K562 (cell line): Measurements from ENCODE around the gene AGFG2. TPM values are rescaled to one million over a fixed set of nuclear protein-coding genes. Genes with fewer than 3 reads are reported as not detected.

Experiments
- ATF7 ChIP-seq: fragments of 450-650 bp; IDR thresholded peaks from 2 replicates; pipeline ENCODE4 v1.7.1; 2014; ENCODE audit warnings: mild to moderate bottlenecking, moderate library complexity
- BHLHE40 ChIP-seq: IDR thresholded peaks from 2 replicates; pipeline ENCODE4 v1.6.1; 2011; ENCODE audit warnings: low read length, improper control_type of control experiment
- CEBPB ChIP-seq: fragments of 450-650 bp; IDR thresholded peaks from 2 replicates; pipeline ENCODE4 v1.6.1; 2016; ENCODE audit warnings: missing genetic modification characterization, missing compliant biosample characterization
- HDAC6 ChIP-seq: IDR thresholded peaks from 2 replicates; pipeline ENCODE4 v1.6.1; 2012; ENCODE audit warnings: low read depth, mild to moderate bottlenecking, control low read depth, inconsistent platforms, low read length, moderate library complexity
- HDAC8 ChIP-seq: fragments of 450-650 bp; IDR thresholded peaks from 2 replicates; pipeline ENCODE4 v1.6.1; 2016; ENCODE audit warnings: mild to moderate bottlenecking, missing genetic modification characterization, moderate library complexity, missing compliant biosample characterization
- HEY1 ChIP-seq: fragments of 250-450 bp; sonication (Bioruptor Pico); IDR thresholded peaks from 2 replicates; pipeline ENCODE4 v1.5.0; 2020; ENCODE audit warnings: mild to moderate bottlenecking, moderate library complexity, borderline replicate concordance
- HNRNPK ChIP-seq: fragments of 200-400 bp; formaldehyde crosslinking; IDR thresholded peaks from one replicate; pipeline ENCODE4 v1.6.1; 2018; ENCODE audit warnings: mild to moderate bottlenecking, low read depth, low read length; ENCODE audit not compliant: poor library complexity, severe bottlenecking
- HNRNPL ChIP-seq: fragments of 200-400 bp; formaldehyde crosslinking; IDR thresholded peaks from 2 replicates; pipeline ENCODE4 v1.6.1; 2017; ENCODE audit warnings: low read depth, mild to moderate bottlenecking, low read length
- KLF10 ChIP-seq: fragments of 250-450 bp; sonication (Bioruptor Pico); IDR thresholded peaks from 2 replicates; pipeline ENCODE4 v1.6.1; 2021; ENCODE audit warnings: matching md5 sums
- NRF1 ChIP-seq, 2 experiments: fragments of 450-650 bp; IDR thresholded peaks in 1 of 2; conservative IDR thresholded peaks in 1 of 2; 2 replicates each; pipeline ENCODE4 v1.6.1; 2014; ENCODE audit warnings: mild to moderate bottlenecking in 2 of 2
- SMAD1 ChIP-seq: fragments of 150-350 bp; IDR thresholded peaks from 2 replicates; pipeline ENCODE4 v1.6.1; 2014; ENCODE audit warnings: low read length, low read depth; ENCODE audit not compliant: partially characterized antibody
- SMARCA4 ChIP-seq: fragments of 450-650 bp; IDR thresholded peaks from 2 replicates; pipeline ENCODE4 v1.6.1; 2016
- SMC3 ChIP-seq: conservative IDR thresholded peaks from 2 replicates; pipeline ENCODE4 v1.6.1; 2011; ENCODE audit warnings: low read depth, low read length, improper control_type of control experiment; ENCODE audit not compliant: insufficient read depth
- TFAM ChIP-seq: fragments of 250-450 bp; sonication (Bioruptor Pico); conservative IDR thresholded peaks from 2 replicates; pipeline ENCODE4 v1.5.0; 2021; ENCODE audit warnings: mild to moderate bottlenecking, moderate library complexity
- ZBED1 ChIP-seq: IDR thresholded peaks from 2 replicates; pipeline ENCODE4 v1.6.1; 2014
- ZNF23 ChIP-seq: fragments of 250-450 bp; sonication (Bioruptor Pico); IDR thresholded peaks from 2 replicates; pipeline ENCODE4 v1.4.0; 2020; ENCODE audit warnings: mild to moderate bottlenecking
- ZNF311 ChIP-seq: fragments of 250-450 bp; sonication (Bioruptor Pico); IDR thresholded peaks from 2 replicates; pipeline ENCODE4 v1.4.0; 2020; ENCODE audit warnings: mild to moderate bottlenecking, moderate library complexity
- ZNF384 ChIP-seq: IDR thresholded peaks from 2 replicates; pipeline ENCODE4 v1.6.1; 2012; ENCODE audit warnings: low read depth, low read length, improper control_type of control experiment
- ZNF551 ChIP-seq: fragments of 250-450 bp; sonication (Bioruptor Pico); IDR thresholded peaks from 2 replicates; pipeline ENCODE4 v1.5.0; 2021; ENCODE audit warnings: mild to moderate bottlenecking, moderate library complexity
- polyA plus RNA-seq, 8 experiments: library from polyadenylated mRNA; depleted of rRNA in 4 of 8; stranded (reverse) in 5 of 8; unstranded in 3 of 8; fragments of >200 nt; fragmentation: Nextera tagmentation in 2 of 8; fragmentation: Illumina TruSeq in 1 of 8; extraction: Ambion mirVana in 2 of 8; extraction: Trizol in 1 of 8; gene quantifications; 2 replicates each; pipeline versions ENCODE4 v1.2.1 to v1.2.3, GENCODE V29; 2011 to 2014; ENCODE audit warnings: inconsistent platforms in 1 of 8, missing spikeins in 1 of 8
- total RNA-seq, 7 experiments: library from RNA; depleted of rRNA in 6 of 7; stranded (reverse); fragments of >200 nt in 6 of 7; fragmentation: Illumina TruSeq in 2 of 7; extraction: Trizol in 2 of 7; gene quantifications; 2 replicates each; pipeline versions ENCODE4 v1.2.1 to v1.2.3, GENCODE V29; 2011 to 2021; ENCODE audit warnings: low replicate concordance in 1 of 7
- TF ChIP-seq, protein P1 (sequence below): fragments of 450-650 bp; IDR thresholded peaks from 2 replicates; pipeline ENCODE4 v1.7.1; 2018; ENCODE audit warnings: mild to moderate bottlenecking, low read depth; ENCODE audit not compliant: partially characterized antibody
- TF ChIP-seq, protein P2 (sequence below): sonication (generic); formaldehyde crosslinking; IDR thresholded peaks from 2 replicates; pipeline ENCODE4 v1.8.1; 2022; ENCODE audit warnings: missing genetic modification reagents

The AGFG2 gene
- total and polyA plus RNA-seq, 9 of the 15 experiments (the other 6 are each of a cell fraction or from before 2014, with no cell fraction given) = 0.31 to 23.1 (median 6.5) TPM

- TF ChIP-seq SMC3 (no peak), BHLHE40 (0 out of 2 replicates have a peak, but pooled peaks have one; percentile 28), HEY1 (CRISPR knock-in tag) (no peak), SMARCA4 (no peak), NRF1 (conservative IDR thresholded peaks at IDR 0.05 in 1 of 2, IDR thresholded peaks at IDR 0.05 in 1 of 2) (no peak), ZNF311 (CRISPR knock-in tag) (no peak), SMAD1 (no peak), ZNF551 (CRISPR knock-in tag) (no peak), HNRNPL (no peak), HNRNPK (no peak), CEBPB (tag) (no peak), ZNF384 (peak; percentile 9; the same call in 1 of the 2 replicates), TFAM (no peak), HDAC6 (no peak), HDAC8 (tag) (no peak), ZBED1 (no peak), ATF7 (no peak), ZNF23 (no peak), KLF10 (no peak)
- TF ChIP-seq, protein P1, sequence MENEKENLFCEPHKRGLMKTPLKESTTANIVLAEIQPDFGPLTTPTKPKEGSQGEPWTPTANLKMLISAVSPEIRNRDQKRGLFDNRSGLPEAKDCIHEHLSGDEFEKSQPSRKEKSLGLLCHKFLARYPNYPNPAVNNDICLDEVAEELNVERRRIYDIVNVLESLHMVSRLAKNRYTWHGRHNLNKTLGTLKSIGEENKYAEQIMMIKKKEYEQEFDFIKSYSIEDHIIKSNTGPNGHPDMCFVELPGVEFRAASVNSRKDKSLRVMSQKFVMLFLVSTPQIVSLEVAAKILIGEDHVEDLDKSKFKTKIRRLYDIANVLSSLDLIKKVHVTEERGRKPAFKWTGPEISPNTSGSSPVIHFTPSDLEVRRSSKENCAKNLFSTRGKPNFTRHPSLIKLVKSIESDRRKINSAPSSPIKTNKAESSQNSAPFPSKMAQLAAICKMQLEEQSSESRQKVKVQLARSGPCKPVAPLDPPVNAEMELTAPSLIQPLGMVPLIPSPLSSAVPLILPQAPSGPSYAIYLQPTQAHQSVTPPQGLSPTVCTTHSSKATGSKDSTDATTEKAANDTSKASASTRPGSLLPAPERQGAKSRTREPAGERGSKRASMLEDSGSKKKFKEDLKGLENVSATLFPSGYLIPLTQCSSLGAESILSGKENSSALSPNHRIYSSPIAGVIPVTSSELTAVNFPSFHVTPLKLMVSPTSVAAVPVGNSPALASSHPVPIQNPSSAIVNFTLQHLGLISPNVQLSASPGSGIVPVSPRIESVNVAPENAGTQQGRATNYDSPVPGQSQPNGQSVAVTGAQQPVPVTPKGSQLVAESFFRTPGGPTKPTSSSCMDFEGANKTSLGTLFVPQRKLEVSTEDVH = no peak
- TF ChIP-seq, protein P2, sequence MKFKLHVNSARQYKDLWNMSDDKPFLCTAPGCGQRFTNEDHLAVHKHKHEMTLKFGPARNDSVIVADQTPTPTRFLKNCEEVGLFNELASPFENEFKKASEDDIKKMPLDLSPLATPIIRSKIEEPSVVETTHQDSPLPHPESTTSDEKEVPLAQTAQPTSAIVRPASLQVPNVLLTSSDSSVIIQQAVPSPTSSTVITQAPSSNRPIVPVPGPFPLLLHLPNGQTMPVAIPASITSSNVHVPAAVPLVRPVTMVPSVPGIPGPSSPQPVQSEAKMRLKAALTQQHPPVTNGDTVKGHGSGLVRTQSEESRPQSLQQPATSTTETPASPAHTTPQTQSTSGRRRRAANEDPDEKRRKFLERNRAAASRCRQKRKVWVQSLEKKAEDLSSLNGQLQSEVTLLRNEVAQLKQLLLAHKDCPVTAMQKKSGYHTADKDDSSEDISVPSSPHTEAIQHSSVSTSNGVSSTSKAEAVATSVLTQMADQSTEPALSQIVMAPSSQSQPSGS (CRISPR knock-in tag) = no peak
Observed at GRCh38 chr7:100532165-100533022, 6.6 kb upstream of the AGFG2 start (continued).
